HG02885 (cell line): ENCODE results near the gene RPS16.
"Not testable (repeated sequence)": the region's sequence is repeated elsewhere in the genome, so short reads cannot be mapped to it uniquely, and the experiment has no call there.

Experiments used
- ATAC-seq: cut with Tn5 transposase; IDR thresholded peaks from one replicate; pipeline ENCODE4 v1.9.1; 2021; ENCODE audit warnings: mild to moderate bottlenecking; ENCODE audit not compliant: unreplicated experiment, poor library complexity

RPS16 gene

GRCh38 chr19:39435499-39436349 lies at the start of gene RPS16:
Gene RPS16 (minus strand): TSS chr19:39435949. CDS start chr19:39435895, 54 bp downstream.
- peak; percentile 88 for ATAC-seq

- ATAC-seq = no peak
Measured at GRCh38 chr19:39483141-39483540, 47.4 kb upstream of the RPS16 start.

GRCh38 chr19:39481676-39482075 lies 45.9 kb upstream of the RPS16 start:
- ATAC-seq = no peak

DNA sequence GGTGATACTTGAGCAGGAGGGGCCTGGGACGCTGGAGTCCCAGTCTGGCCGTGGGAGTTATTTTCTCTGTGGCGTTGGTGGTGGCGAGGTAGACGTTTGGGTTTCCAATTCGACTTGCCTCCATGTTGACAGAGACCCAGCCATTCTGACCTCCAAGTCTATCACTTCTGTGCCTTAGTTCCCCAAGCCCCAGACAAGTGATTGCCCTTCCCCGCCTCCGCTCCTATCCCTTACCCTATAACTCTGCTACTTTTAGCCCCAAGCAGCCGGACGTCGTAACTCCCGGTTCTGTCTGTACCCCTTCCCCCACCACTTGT lies 45.4 kb upstream of the RPS16 start:
- ATAC-seq = no peak

- peak; percentile 93 for ATAC-seq
Measured at GRCh38 chr19:39480337-39481228, 44.8 kb upstream of the RPS16 start, which contains the start of gene TIMM50. Gene TIMM50 (plus strand): TSS chr19:39480838. CDS start chr19:39480854, 16 bp downstream.

- ATAC-seq = no peak
Measured at GRCh38 chr19:39479916-39480315, 44.2 kb upstream of the RPS16 start.

- not testable (repeated sequence) for ATAC-seq
Measured at GRCh38 chr19:39479319-39479801, 43.6 kb upstream of the RPS16 start.

DNA sequence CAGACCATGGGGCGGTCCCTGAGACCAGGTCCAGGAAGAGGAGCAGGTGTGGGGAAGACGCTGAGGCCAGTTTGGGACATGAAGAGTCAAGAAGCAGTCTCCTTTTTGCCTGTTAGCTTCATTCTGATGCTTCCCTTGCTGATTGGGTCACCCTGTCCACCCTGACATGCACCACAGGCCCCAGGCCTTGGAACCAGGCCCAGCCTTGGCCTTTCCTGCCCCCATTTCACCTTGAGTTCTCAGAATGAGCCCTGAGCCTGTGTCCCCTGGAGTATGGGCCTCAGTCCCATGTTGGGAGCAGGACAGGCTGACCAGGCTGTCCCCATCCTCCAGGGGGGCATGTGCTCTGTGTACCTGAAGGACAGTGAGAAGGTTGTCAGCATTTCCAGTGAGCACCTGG lies 40.0 kb upstream of the RPS16 start:
- no peak for ATAC-seq

- ATAC-seq = no peak
Measured at GRCh38 chr19:39474139-39474620, 38.4 kb upstream of the RPS16 start.

DNA sequence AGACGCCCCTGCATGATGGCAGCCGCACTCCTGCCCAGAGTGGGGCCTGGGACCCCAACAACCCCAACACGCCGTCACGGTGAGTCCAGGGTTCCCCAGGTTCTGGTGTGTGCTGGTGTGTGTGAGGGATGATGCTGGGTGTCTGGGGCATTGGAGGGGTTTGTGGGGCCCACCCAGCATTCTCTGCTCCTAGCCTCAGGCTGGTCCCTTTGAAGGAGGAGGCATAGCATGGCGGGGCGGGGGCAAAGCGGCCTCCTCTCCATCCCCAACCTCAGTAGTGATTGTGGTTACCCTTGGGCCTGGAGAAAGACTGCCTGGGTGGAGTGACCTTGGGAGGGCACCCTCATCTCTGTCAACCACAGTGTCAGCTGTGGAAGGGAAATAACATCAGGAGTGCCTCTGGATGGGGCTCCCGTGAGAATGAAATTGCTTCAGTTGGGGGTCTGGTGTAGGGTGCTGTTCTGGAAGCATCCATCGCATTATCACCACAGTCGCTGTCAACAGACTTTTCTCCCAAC lies 37.8 kb upstream of the RPS16 start:
- no peak for ATAC-seq

GRCh38 chr19:39472746-39473442 lies 37.1 kb upstream of the RPS16 start:
- no peak for ATAC-seq

GRCh38 chr19:39471756-39472536 lies 36.2 kb upstream of the RPS16 start:
- no peak for ATAC-seq

DNA sequence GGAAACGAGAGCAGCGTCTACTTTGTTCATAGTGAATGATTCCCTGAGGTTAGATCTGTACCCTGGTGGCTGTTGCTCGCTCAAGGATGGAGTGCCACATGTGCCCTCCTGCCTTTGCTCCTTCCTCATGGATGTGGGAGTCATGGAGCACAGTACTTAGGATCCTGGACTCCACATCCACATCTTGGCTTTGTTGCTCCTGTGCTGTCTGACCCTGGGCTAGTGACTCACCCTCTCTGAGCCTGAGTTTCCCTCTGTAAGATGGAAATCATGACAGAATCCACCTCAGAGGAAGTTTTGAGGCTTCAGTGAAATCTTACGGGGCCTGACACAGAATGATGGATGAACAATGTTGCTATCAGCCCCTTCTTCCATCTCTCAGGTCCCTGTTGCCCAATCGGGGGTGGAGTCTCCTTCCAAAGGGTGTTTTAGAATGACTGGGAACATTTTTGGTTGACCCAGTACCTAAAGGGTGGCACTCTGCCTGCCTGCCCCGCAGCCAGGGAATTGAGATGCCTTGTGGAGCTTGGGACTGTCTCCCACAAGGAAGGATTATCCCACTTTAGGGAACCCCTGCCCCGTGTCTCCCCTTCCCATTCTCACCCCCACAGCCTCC lies 35.1 kb upstream of the RPS16 start:
- ATAC-seq = no peak

GRCh38 chr19:39469567-39469966 lies 33.8 kb upstream of the RPS16 start:
- ATAC-seq = no peak

DNA sequence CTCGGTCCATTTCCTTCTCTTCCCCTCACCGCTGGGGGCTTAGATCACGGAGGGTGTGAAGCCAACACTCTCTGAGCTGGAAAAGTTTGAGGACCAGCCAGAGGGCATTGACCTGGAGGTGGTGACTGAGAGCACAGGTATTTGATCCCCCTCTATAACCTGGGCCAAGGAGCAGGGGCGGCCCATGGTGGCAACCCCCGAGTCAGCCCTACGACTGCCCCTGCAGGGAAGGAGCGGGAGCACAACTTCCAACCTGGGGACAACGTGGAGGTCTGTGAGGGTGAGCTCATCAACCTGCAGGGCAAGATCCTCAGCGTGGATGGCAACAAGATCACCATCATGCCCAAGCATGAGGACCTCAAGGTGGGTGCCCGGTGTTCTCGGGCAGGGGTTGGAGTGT lies 33.3 kb upstream of the RPS16 start:
- ATAC-seq = no peak

GRCh38 chr19:39467941-39468340 lies 32.2 kb upstream of the RPS16 start:
- no peak for ATAC-seq

DNA sequence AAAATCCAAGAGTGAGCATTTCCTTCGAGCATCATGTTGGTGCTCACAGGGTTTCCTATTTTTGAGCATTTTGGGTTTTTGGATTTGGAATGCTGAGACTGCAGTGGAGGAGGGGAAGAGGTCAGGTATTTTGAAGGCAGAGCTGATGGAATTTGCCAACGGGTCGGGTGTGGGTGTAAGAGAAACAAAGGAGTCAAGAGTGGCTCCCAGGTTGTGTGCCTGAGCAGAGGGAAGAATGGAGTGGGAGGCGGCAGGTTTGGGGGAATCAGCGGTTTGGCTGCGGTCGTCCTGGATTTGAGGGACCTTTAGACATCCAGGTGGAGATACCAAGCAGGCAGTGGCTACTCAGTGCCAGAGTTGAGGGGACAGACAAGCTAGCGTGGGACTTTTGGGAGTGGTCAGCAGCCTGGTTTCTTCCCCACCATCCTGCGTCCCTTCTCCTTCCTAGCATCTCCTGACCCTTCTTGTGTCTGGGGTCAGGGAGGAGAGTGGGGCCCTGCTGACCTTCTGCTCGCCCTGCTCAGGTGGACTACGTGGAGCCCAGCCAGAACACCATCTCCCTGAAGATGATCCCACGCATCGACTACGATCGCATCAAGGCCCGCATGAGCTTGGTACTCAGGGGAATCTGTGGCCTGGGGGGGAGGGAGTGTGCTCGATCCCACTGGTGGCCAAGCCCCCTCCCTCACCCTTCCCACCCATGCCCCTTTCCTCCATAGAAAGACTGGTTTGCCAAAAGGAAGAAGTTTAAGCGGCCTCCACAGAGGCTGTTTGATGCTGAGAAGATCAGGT lies 30.4 kb upstream of the RPS16 start:
- no peak for ATAC-seq

- no peak for ATAC-seq
Measured at GRCh38 chr19:39463403-39463802, 27.7 kb upstream of the RPS16 start.
